Measurements from ENCODE around the gene EVA1C. TPM values are rescaled to one million over a fixed set of nuclear protein-coding genes. Genes with fewer than 3 reads are reported as not detected.
"Not testable (repeated sequence)": the region's sequence is repeated elsewhere in the genome, so short reads cannot be mapped to it uniquely, and the experiment has no call there.

Gene EVA1C
- total RNA-seq, 1 experiment from 2014 or later: 13.4 TPM

DNA sequence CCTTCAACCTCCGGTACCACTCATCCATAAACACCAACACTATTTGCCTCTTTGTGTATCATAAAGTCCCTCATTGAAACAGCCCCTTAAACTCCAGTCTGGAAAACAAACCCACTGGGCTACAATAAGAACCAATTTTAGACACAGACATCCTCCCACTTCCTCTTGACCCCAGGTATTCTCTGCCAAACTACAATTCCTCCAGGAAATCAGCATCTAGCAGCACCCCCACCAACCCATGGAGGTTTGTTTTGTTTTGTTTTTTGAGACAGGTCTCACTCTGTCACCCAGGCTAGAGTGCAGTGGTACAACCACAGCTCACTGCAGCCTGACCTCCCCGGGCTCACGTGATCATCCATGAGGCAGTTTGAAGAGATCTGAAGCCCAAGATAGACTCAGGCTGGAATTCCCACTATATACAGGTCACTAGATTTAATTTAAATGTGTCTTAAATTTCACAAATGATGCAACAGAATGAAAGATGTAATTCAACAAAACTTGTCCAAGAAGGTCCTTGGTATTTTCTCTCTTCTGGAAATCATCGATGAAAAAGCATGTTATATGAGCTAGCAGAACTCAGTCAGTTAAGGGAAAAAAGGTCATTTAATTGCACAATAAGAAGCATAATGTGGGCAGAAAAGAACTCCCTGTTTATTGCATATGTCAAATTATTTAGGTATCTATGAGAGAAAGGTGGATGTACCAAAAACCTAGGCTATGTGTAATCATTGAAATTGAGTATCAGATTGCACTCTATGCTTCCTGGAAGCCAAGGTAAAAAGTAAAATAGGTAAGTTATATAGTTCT, 142.5 kb downstream of the EVA1C start:
- no peaks in the 10 kb centered on the region for H3K36me3 ChIP-seq
- no peaks in the 10 kb centered on the region for H3K4me1 ChIP-seq (replicated peaks)
- H3K4me3 ChIP-seq: no peak overlapping the region
- DNase-seq (ENCODE audit: low read depth in 1 of 2, low spot score in 2 of 2): no peak
- no peaks in the 10 kb centered on the region for H3K9me3 ChIP-seq (replicated peaks)
- H3K27me3 ChIP-seq (replicated peaks): no peaks in the 10 kb centered on the region
- no peak overlapping the region for H3K27ac ChIP-seq

DNA sequence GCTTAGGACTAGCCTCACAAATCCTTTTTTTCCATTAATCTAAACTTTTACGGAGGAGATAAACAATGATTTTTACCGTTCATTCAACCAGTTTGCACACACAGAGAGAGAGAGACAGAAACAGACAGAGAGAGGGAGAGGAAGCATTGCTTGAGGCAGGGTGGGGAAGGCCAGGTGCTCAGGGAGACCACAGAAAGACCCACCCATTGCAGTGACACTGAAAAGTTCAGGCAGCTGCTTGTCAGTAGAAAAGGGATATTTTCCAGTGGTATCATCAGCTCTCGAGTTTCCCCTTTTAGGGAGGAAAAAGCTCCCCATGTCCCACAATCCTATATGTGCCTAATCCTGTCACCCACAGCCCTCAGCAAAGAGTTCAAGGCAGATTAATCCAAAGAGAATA, 145.6 kb downstream of the EVA1C start:
- H3K36me3 ChIP-seq: no peaks in the 10 kb centered on the region
- no peaks in the 10 kb centered on the region for H3K27me3 ChIP-seq (replicated peaks)
- no peaks in the 10 kb centered on the region for H3K4me1 ChIP-seq (replicated peaks)
- no peak overlapping the region for H3K4me3 ChIP-seq
- no peak overlapping the region for H3K27ac ChIP-seq
- no peaks in the 10 kb centered on the region for H3K9me3 ChIP-seq (replicated peaks)
- no peak for DNase-seq (ENCODE audit: low read depth in 1 of 2, low spot score in 2 of 2)

- Histone ChIP-seq H3K36me3 (no peaks in the 10 kb centered on the region), H3K27me3 (replicated peaks) (no peaks in the 10 kb centered on the region), H3K27ac (no peak overlapping the region), H3K4me3 (no peak overlapping the region), H3K4me1 (replicated peaks) (no peaks in the 10 kb centered on the region), H3K9me3 (replicated peaks) (no peaks in the 10 kb centered on the region)
- no peak for DNase-seq (ENCODE audit: low read depth in 1 of 2, low spot score in 2 of 2)
Measured at GRCh38 chr21:32559006-32559610, 146.6 kb downstream of the EVA1C start.

DNA sequence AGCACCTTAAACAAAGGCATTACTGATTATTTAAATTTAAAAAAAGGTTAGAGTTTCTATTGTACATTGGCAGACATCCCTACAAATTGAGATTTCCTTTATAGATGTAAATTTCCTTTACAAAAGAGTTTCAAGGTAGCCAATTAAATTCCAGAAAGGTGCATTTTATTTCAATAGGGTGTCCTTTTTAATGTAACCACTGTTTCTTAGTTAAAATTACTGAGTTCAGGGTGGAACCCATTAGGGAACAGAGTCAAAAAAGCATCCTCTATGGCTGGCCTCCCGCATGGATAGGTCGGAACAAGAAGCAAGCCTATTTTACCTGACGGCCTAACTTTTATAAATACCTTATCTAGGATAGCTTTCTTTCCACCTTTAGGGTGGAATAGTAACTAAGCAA, 148.4 kb downstream of the EVA1C start:
- no peak overlapping the region for H3K27ac ChIP-seq
- no peak overlapping the region for H3K4me3 ChIP-seq
- H3K36me3 ChIP-seq: no peaks in the 10 kb centered on the region
- no peaks in the 10 kb centered on the region for H3K27me3 ChIP-seq (replicated peaks)
- H3K4me1 ChIP-seq (replicated peaks): no peaks in the 10 kb centered on the region
- no peaks in the 10 kb centered on the region for H3K9me3 ChIP-seq (replicated peaks)
- no peak for DNase-seq (ENCODE audit: low read depth in 1 of 2, low spot score in 2 of 2)

DNA sequence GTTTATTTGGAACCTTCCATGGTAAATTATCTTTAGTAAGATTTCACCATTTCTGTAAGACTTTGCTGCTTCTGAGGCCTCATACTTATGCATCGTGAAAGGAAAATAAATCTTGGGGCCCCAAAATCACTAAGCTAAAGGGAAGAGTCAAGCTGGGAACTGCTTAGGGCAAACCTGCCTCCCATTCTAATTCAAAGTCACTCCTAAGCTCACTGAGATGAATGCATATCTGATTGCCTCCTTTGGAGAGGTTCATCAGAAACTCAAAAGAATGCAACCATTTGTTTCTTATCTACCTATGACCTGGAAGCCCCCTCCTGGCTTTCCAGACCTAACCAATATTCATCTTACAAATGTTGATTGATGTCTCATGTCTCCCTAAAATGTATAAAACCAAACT, 149.0 kb downstream of the EVA1C start:
- not testable (repeated sequence) for H3K4me1 ChIP-seq (replicated peaks); H3K9me3 ChIP-seq (replicated peaks); DNase-seq (ENCODE audit: low read depth in 1 of 2, low spot score in 2 of 2); H3K27ac ChIP-seq; H3K36me3 ChIP-seq; H3K4me3 ChIP-seq; H3K27me3 ChIP-seq (replicated peaks)

- H3K27ac ChIP-seq: no peak overlapping the region
Measured at GRCh38 chr21:32562426-32562825, 149.9 kb downstream of the EVA1C start.

DNA sequence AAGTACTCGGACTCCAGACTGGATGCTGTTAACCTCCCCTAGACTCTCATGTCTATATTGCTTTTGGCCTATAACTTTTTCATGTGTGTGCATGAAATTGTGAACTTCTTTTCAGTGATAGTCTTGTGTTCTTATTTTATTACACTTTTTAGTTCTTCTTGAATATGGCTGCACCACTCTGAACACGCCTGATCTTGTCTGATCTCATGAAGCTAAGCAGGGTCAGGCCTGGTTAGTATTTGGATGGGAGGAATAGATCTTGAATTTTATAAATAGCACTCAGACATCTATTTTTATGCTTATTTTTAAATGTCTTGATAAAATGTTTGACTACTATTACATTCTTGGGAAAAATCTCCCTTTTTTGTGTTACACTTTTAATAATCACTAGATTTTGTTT, 150.4 kb downstream of the EVA1C start:
- Histone ChIP-seq H3K27me3 (replicated peaks) (no peaks in the 10 kb centered on the region), H3K36me3 (no peaks in the 10 kb centered on the region), H3K9me3 (replicated peaks) (no peaks in the 10 kb centered on the region), H3K27ac (no peak overlapping the region), H3K4me1 (replicated peaks) (no peaks in the 10 kb centered on the region), H3K4me3 (no peak overlapping the region)
- DNase-seq (ENCODE audit: low read depth in 1 of 2, low spot score in 2 of 2): no peak

More at GRCh38 chr21:32562426-32562825, 149.9 kb downstream of the EVA1C start:
- H3K27me3 ChIP-seq (replicated peaks): no peaks in the 10 kb centered on the region
- H3K4me3 ChIP-seq: no peak overlapping the region
- H3K4me1 ChIP-seq (replicated peaks): no peaks in the 10 kb centered on the region
- H3K36me3 ChIP-seq: no peaks in the 10 kb centered on the region
- DNase-seq (ENCODE audit: low read depth in 1 of 2, low spot score in 2 of 2): peak in 1 of 2 experiments; percentile 31
- H3K9me3 ChIP-seq (replicated peaks): no peaks in the 10 kb centered on the region

Other genes starting within 250 kb of the EVA1C start
- gene MIS18A, start 133.7 kb upstream of the EVA1C start, total RNA-seq (2014; rRNA removed; shearing (Covaris generic)): 39.7 and 41.6 TPM in 2 replicates
- not detected in 2 replicates for gene MRAP, start 113.9 kb upstream of the EVA1C start, total RNA-seq (2014; rRNA removed; shearing (Covaris generic))
- 14.0 and 17.4 TPM in 2 replicates for gene URB1, start 19.7 kb upstream of the EVA1C start, total RNA-seq (2014; rRNA removed; shearing (Covaris generic))
- gene TCP10L, start 172.8 kb downstream of the EVA1C start, total RNA-seq (2014; rRNA removed; shearing (Covaris generic)): not detected in 2 replicates
- 30.3 and 63.1 TPM in 2 replicates for gene CFAP298, start 199.7 kb downstream of the EVA1C start, total RNA-seq (2014; rRNA removed; shearing (Covaris generic))